Measurements from ENCODE around the gene RBCK1.
"Not testable (repeated sequence)": the region's sequence is repeated elsewhere in the genome, so short reads cannot be mapped to it uniquely, and the experiment has no call there.

The RBCK1 gene

GRCh38 chr20:370151-370600, 37.9 kb upstream of the RBCK1 start:
- H3K27me3 Mint-ChIP-seq = peaks cover 9% of the 10 kb centered on the region
- H3K36me3 Mint-ChIP-seq (ENCODE audit: insufficient read depth) = no peaks in the 10 kb centered on the region
- H3K4me1 Mint-ChIP-seq = no peaks in the 10 kb centered on the region
- no peak overlapping the region for H3K4me3 Mint-ChIP-seq
- H3K27ac Mint-ChIP-seq (ENCODE audit: low read depth) = no peak overlapping the region
- no peak for DNase-seq (ENCODE audit: low spot score in 2 of 2)
- H3K9me3 Mint-ChIP-seq = no peaks in the 10 kb centered on the region
- no peak for ATAC-seq (replicated peaks; ENCODE audit: extremely low read depth, poor library complexity, severe bottlenecking)

GRCh38 chr20:370977-371754, 36.9 kb upstream of the RBCK1 start:
- Mint-ChIP-seq H3K27ac (ENCODE audit: low read depth) (no peak overlapping the region), H3K36me3 (ENCODE audit: insufficient read depth) (no peaks in the 10 kb centered on the region), H3K9me3 (no peaks in the 10 kb centered on the region), H3K27me3 (peaks cover 9% of the 10 kb centered on the region), H3K4me1 (no peaks in the 10 kb centered on the region), H3K4me3 (no peak overlapping the region)
- DNase-seq (ENCODE audit: low spot score in 2 of 2) (no peak), ATAC-seq (replicated peaks; ENCODE audit: extremely low read depth, poor library complexity, severe bottlenecking) (no peak)

- Mint-ChIP-seq H3K4me1 (no peaks in the 10 kb centered on the region), H3K27ac (ENCODE audit: low read depth) (no peak overlapping the region), H3K4me3 (no peak overlapping the region), H3K9me3 (no peaks in the 10 kb centered on the region), H3K36me3 (ENCODE audit: insufficient read depth) (no peaks in the 10 kb centered on the region), H3K27me3 (peaks cover 9% of the 10 kb centered on the region)
- DNase-seq (ENCODE audit: low spot score in 2 of 2) (no peak), ATAC-seq (replicated peaks; ENCODE audit: extremely low read depth, poor library complexity, severe bottlenecking) (no peak)
Measured at GRCh38 chr20:371755-372542, 36.1 kb upstream of the RBCK1 start.

- ATAC-seq (replicated peaks; ENCODE audit: extremely low read depth, poor library complexity, severe bottlenecking) = not testable (repeated sequence)
Measured at GRCh38 chr20:372543-373082, 35.5 kb upstream of the RBCK1 start.

GRCh38 chr20:373171-373890, 34.8 kb upstream of the RBCK1 start:
- H3K27ac Mint-ChIP-seq (ENCODE audit: low read depth) = no peak overlapping the region
- peaks cover 7% of the 10 kb centered on the region for H3K27me3 Mint-ChIP-seq
- H3K36me3 Mint-ChIP-seq (ENCODE audit: insufficient read depth) = no peaks in the 10 kb centered on the region
- DNase-seq (ENCODE audit: low spot score in 2 of 2) = no peak
- ATAC-seq (replicated peaks; ENCODE audit: extremely low read depth, poor library complexity, severe bottlenecking) = no peak
- H3K4me3 Mint-ChIP-seq = no peak overlapping the region
- no peaks in the 10 kb centered on the region for H3K4me1 Mint-ChIP-seq
- no peaks in the 10 kb centered on the region for H3K9me3 Mint-ChIP-seq

More at GRCh38 chr20:372543-373082, 35.5 kb upstream of the RBCK1 start:
- H3K27ac Mint-ChIP-seq (ENCODE audit: low read depth); DNase-seq (ENCODE audit: low spot score in 2 of 2); H3K4me1 Mint-ChIP-seq; H3K4me3 Mint-ChIP-seq; H3K9me3 Mint-ChIP-seq; H3K27me3 Mint-ChIP-seq; H3K36me3 Mint-ChIP-seq (ENCODE audit: insufficient read depth): not testable (repeated sequence)

- no peak overlapping the region for H3K4me3 Mint-ChIP-seq
- H3K9me3 Mint-ChIP-seq = no peaks in the 10 kb centered on the region
- peaks cover 2% of the 10 kb centered on the region for H3K36me3 Mint-ChIP-seq (ENCODE audit: insufficient read depth)
- H3K27ac Mint-ChIP-seq (ENCODE audit: low read depth) = no peak overlapping the region
- no peaks in the 10 kb centered on the region for H3K27me3 Mint-ChIP-seq
- no peak for ATAC-seq (replicated peaks; ENCODE audit: extremely low read depth, poor library complexity, severe bottlenecking)
- H3K4me1 Mint-ChIP-seq = no peaks in the 10 kb centered on the region
- DNase-seq (ENCODE audit: low spot score in 2 of 2) = no peak
Measured at GRCh38 chr20:375265-375889, 32.7 kb upstream of the RBCK1 start.

GRCh38 chr20:376089-376488, 32.0 kb upstream of the RBCK1 start:
- DNase-seq (ENCODE audit: low spot score in 2 of 2) (no peak), ATAC-seq (replicated peaks; ENCODE audit: extremely low read depth, poor library complexity, severe bottlenecking) (no peak)
- Mint-ChIP-seq H3K27me3 (no peaks in the 10 kb centered on the region), H3K27ac (ENCODE audit: low read depth) (no peak overlapping the region), H3K4me3 (no peak overlapping the region), H3K9me3 (no peaks in the 10 kb centered on the region), H3K4me1 (no peaks in the 10 kb centered on the region), H3K36me3 (ENCODE audit: insufficient read depth) (peaks cover 5% of the 10 kb centered on the region)

GRCh38 chr20:376750-377149, 31.3 kb upstream of the RBCK1 start:
- no peak for ATAC-seq (replicated peaks; ENCODE audit: extremely low read depth, poor library complexity, severe bottlenecking)
- Mint-ChIP-seq H3K27ac (ENCODE audit: low read depth) (no peak overlapping the region), H3K36me3 (ENCODE audit: insufficient read depth) (peaks cover 8% of the 10 kb centered on the region), H3K4me3 (no peak overlapping the region), H3K27me3 (no peaks in the 10 kb centered on the region), H3K9me3 (no peaks in the 10 kb centered on the region), H3K4me1 (no peaks in the 10 kb centered on the region)
- DNase-seq (ENCODE audit: low spot score in 2 of 2) = no peak

GRCh38 chr20:377578-377977, 30.5 kb upstream of the RBCK1 start:
- H3K27ac Mint-ChIP-seq (ENCODE audit: low read depth); H3K27me3 Mint-ChIP-seq; H3K9me3 Mint-ChIP-seq; H3K4me1 Mint-ChIP-seq; ATAC-seq (replicated peaks; ENCODE audit: extremely low read depth, poor library complexity, severe bottlenecking); H3K4me3 Mint-ChIP-seq; DNase-seq (ENCODE audit: low spot score in 2 of 2): not testable (repeated sequence)
- peaks cover 11% of the 10 kb centered on the region for H3K36me3 Mint-ChIP-seq (ENCODE audit: insufficient read depth)

- no peaks in the 10 kb centered on the region for H3K27me3 Mint-ChIP-seq
- no peak overlapping the region for H3K27ac Mint-ChIP-seq (ENCODE audit: low read depth)
- H3K4me1 Mint-ChIP-seq = peaks cover 4% of the 10 kb centered on the region
- no peak for ATAC-seq (replicated peaks; ENCODE audit: extremely low read depth, poor library complexity, severe bottlenecking)
- no peaks in the 10 kb centered on the region for H3K9me3 Mint-ChIP-seq
- H3K4me3 Mint-ChIP-seq = no peak overlapping the region
- H3K36me3 Mint-ChIP-seq (ENCODE audit: insufficient read depth) = peaks cover 13% of the 10 kb centered on the region
- DNase-seq (ENCODE audit: low spot score in 2 of 2) = no peak
Measured at GRCh38 chr20:378961-379336, 29.1 kb upstream of the RBCK1 start.

- H3K4me1 Mint-ChIP-seq = peaks cover 10% of the 10 kb centered on the region
- H3K27ac Mint-ChIP-seq (ENCODE audit: low read depth) = peak overlapping the region; percentile 81
- ATAC-seq (replicated peaks; ENCODE audit: extremely low read depth, poor library complexity, severe bottlenecking) = peak; percentile 55
Measured at GRCh38 chr20:380763-381580, 27.1 kb upstream of the RBCK1 start.

More at GRCh38 chr20:380763-381580, 27.1 kb upstream of the RBCK1 start:
- DNase-seq (ENCODE audit: low spot score in 2 of 2) = peak; percentile 26 to 29
- Mint-ChIP-seq H3K36me3 (ENCODE audit: insufficient read depth) (peaks cover 19% of the 10 kb centered on the region), H3K4me3 (peak overlapping the region; percentile 86), H3K27me3 (no peaks in the 10 kb centered on the region), H3K9me3 (no peaks in the 10 kb centered on the region)

Measured in central memory CD8-positive, alpha-beta T cell (primary cell).